CD4-positive, alpha-beta T cell treated with Interleukin-1 beta for 1 hour (primary cell): ENCODE data around the gene SAT2.
"Not testable (repeated sequence)": the region's sequence is repeated elsewhere in the genome, so short reads cannot be mapped to it uniquely, and the experiment has no call there.

Experiments used
- DNase-seq, 2 donors: peaks; one replicate each; pipeline ENCODE4 v3.0.0-alpha.2; 2020 to 2022

The SAT2 gene

GRCh38 chr17:7633093-7633492 is 5.5 kb upstream of the SAT2 start:
- DNase-seq, result no peak

GRCh38 chr17:7632492-7632894 is 4.9 kb upstream of the SAT2 start:
- DNase-seq, result peak; percentile 41 to 49

- DNase-seq, result no peak
These were observed 4.1 kb upstream of the SAT2 start for GRCh38 chr17:7631398-7632380.

GRCh38 chr17:7629939-7630571 is 2.4 kb upstream of the SAT2 start, which contains the start of gene SHBG:
SHBG (plus strand) TSS chr17:7630135; CDS start chr17:7630173, 38 bp downstream.
- no peak for DNase-seq

GRCh38 chr17:7626956-7627249 is 718 bp downstream of the SAT2 start:
- DNase-seq, result no peak

GRCh38 chr17:7626307-7626706 is 1.3 kb downstream of the SAT2 start:
- peak in 1 of 2 donors; percentile 19 for DNase-seq

- DNase-seq, result not testable (repeated sequence)
These were observed 1.9 kb downstream of the SAT2 start for GRCh38 chr17:7625749-7626148.

- DNase-seq, result no peak
These were observed 4.0 kb downstream of the SAT2 start for GRCh38 chr17:7623661-7624060.

- no peak for DNase-seq
These were observed 6.8 kb downstream of the SAT2 start for GRCh38 chr17:7620835-7621234.

GRCh38 chr17:7618608-7619007 is 9.0 kb downstream of the SAT2 start:
- DNase-seq, result no peak

- DNase-seq, result no peak
These were observed 12.3 kb downstream of the SAT2 start for GRCh38 chr17:7615265-7615747.

- DNase-seq, result peak; percentile 100
These were observed 13.0 kb downstream of the SAT2 start, which contains the start of gene FXR2 for GRCh38 chr17:7614425-7615264. FXR2 (minus strand) TSS chr17:7614897; CDS start chr17:7614532, 365 bp downstream.

- DNase-seq, result no peak
These were observed 13.7 kb downstream of the SAT2 start for GRCh38 chr17:7613769-7614424.

- no peak for DNase-seq
These were observed 15.4 kb downstream of the SAT2 start for GRCh38 chr17:7612294-7612640.

GRCh38 chr17:7611635-7612293 is 15.9 kb downstream of the SAT2 start:
- no peak for DNase-seq

GRCh38 chr17:7610641-7611040 is 17.0 kb downstream of the SAT2 start:
- no peak for DNase-seq

GRCh38 chr17:7606280-7606679 is 21.3 kb downstream of the SAT2 start:
- DNase-seq, result no peak

GRCh38 chr17:7597561-7597960 is 30.1 kb downstream of the SAT2 start:
- not testable (repeated sequence) for DNase-seq

- no peak for DNase-seq
These were observed 34.3 kb downstream of the SAT2 start for GRCh38 chr17:7593296-7593695.

- DNase-seq, result no peak
These were observed 35.1 kb downstream of the SAT2 start for GRCh38 chr17:7592422-7593021.

GRCh38 chr17:7591596-7591995 is 36.0 kb downstream of the SAT2 start:
- no peak for DNase-seq

GRCh38 chr17:7590743-7591142 is 36.9 kb downstream of the SAT2 start:
- no peak for DNase-seq
